IMR-90 (cell line): ENCODE data around the gene PSG2. TPM values are rescaled to one million over a fixed set of nuclear protein-coding genes. Genes with fewer than 3 reads are reported as not detected.
A peak's percentile ranks its signal among the peaks of the same experiment; 100 is the strongest.
"Not testable (repeated sequence)": the region's sequence is repeated elsewhere in the genome, so short reads cannot be mapped to it uniquely, and the experiment has no call there.

Experiments
- ATAC-seq: fragments of 200-7000 bp; cut with Tn5 transposase; 2 replicates; pipeline ENCODE4 v1.9.1; 2020; ENCODE audit warnings: low read depth, mild to moderate bottlenecking, moderate library complexity
- BruUV-seq: library from RNA; stranded (reverse); fragments of 400-500 nt; replicated peaks from 2 replicates; lab custom pipeline; 2021; lab: Mats Ljungman, UMichigan
- CTCF ChIA-PET: fragments of 300-600 bp; formaldehyde crosslinking; extraction: SDS; loops from one replicate; lab custom pipeline; 2021; ENCODE audit warnings: antibody characterized with exemption; lab: Yijun Ruan, JAX
- POLR2A ChIA-PET: fragments of 300-600 bp; sonication (Branson Sonifier 250); formaldehyde crosslinking; loops from one replicate; lab custom pipeline; 2022; ENCODE audit warnings: antibody characterized with exemption; ENCODE audit not compliant: unreplicated experiment; lab: Charles Lee
- DNase-seq: peaks from one replicate; pipeline ENCODE4 v3.0.0; 2013
- H2AFZ ChIP-seq: replicated peaks from 2 replicates; pipeline ENCODE3; 2013; ENCODE audit warnings: low read length, mild to moderate bottlenecking; ENCODE audit not compliant: poor library complexity
- H2AK5ac ChIP-seq: 2 replicates; pipeline ENCODE4 v1.6.1; 2013; ENCODE audit warnings: low read depth, low read length, inconsistent platforms
- H2AK9ac ChIP-seq: replicated peaks from 2 replicates; pipeline ENCODE3; 2013; ENCODE audit warnings: mild to moderate bottlenecking, low read depth, low read length, moderate library complexity; ENCODE audit not compliant: poor library complexity
- H2BK120ac ChIP-seq: 2 replicates; pipeline ENCODE4 v1.6.1; 2013; ENCODE audit warnings: low read depth, low read length, inconsistent platforms
- H2BK15ac ChIP-seq: 3 replicates; pipeline ENCODE4 v1.6.1; 2013; ENCODE audit warnings: low read depth, low read length, inconsistent platforms
- H2BK20ac ChIP-seq: 2 replicates; pipeline ENCODE4 v1.6.1; 2013; ENCODE audit warnings: low read depth, mild to moderate bottlenecking, inconsistent platforms, low read length, moderate library complexity
- H2BK5ac ChIP-seq: 2 replicates; pipeline ENCODE4 v1.6.1; 2013; ENCODE audit warnings: mild to moderate bottlenecking, low read depth, low read length, inconsistent platforms; ENCODE audit not compliant: poor library complexity, severe bottlenecking
- H3K14ac ChIP-seq: replicated peaks from 2 replicates; pipeline ENCODE4 v1.6.1; 2013; ENCODE audit warnings: low read depth, low read length, inconsistent platforms
- H3K18ac ChIP-seq: 2 replicates; pipeline ENCODE4 v1.6.1; 2013; ENCODE audit warnings: low read depth, low read length, control low read depth
- H3K23ac ChIP-seq: 2 replicates; pipeline ENCODE4 v1.6.1; 2013; ENCODE audit warnings: low read depth, low read length, inconsistent platforms
- H3K27ac ChIP-seq: 2 replicates; pipeline ENCODE4 v1.5.1; 2013; ENCODE audit warnings: mild to moderate bottlenecking, control low read depth, low read length; ENCODE audit not compliant: insufficient read depth
- H3K27me3 ChIP-seq: 2 replicates; pipeline ENCODE4 v1.6.1; 2013; ENCODE audit warnings: low read length; ENCODE audit not compliant: control insufficient read depth, insufficient read depth
- H3K36me3 ChIP-seq: 2 replicates; pipeline ENCODE4 v1.6.1; 2013; ENCODE audit warnings: low read length, mixed read lengths; ENCODE audit not compliant: control insufficient read depth, insufficient read depth
- H3K4ac ChIP-seq: 2 replicates; pipeline ENCODE4 v1.6.1; 2013; ENCODE audit warnings: low read depth, low read length, inconsistent platforms
- H3K4me1 ChIP-seq: 2 replicates; pipeline ENCODE4 v1.6.1; 2013; ENCODE audit warnings: low read length, mixed read lengths; ENCODE audit not compliant: control insufficient read depth, insufficient read depth
- H3K4me2 ChIP-seq: 2 replicates; pipeline ENCODE4 v1.6.1; 2013; ENCODE audit warnings: low read depth, mild to moderate bottlenecking, control low read depth, low read length, moderate library complexity
- H3K4me3 ChIP-seq: 2 replicates; pipeline ENCODE4 v1.5.1; 2013; ENCODE audit warnings: low read depth, mild to moderate bottlenecking, control low read depth, low read length, moderate library complexity; ENCODE audit not compliant: insufficient read depth
- H3K56ac ChIP-seq: 2 replicates; pipeline ENCODE4 v1.6.1; 2013; ENCODE audit warnings: low read length, inconsistent platforms; ENCODE audit not compliant: insufficient read depth; ENCODE audit errors: extremely low read depth
- H3K79me1 ChIP-seq, 2 experiments: 2 replicates each; pipeline ENCODE4 v1.6.1; 2013; ENCODE audit warnings: low read length in 2 of 2, inconsistent platforms in 1 of 2, low read depth in 1 of 2
- H3K9ac ChIP-seq: 2 replicates; pipeline ENCODE4 v1.6.1; 2013; ENCODE audit warnings: low read depth, low read length, control low read depth
- H3K9me1 ChIP-seq: 2 replicates; pipeline ENCODE4 v1.6.1; 2013; ENCODE audit warnings: low read length, inconsistent platforms; ENCODE audit not compliant: insufficient read depth
- H3K9me3 ChIP-seq: 2 replicates; pipeline ENCODE4 v1.6.1; 2013; ENCODE audit warnings: low read length; ENCODE audit not compliant: control insufficient read depth, insufficient read depth
- H4K20me1 ChIP-seq: 2 replicates; pipeline ENCODE4 v1.6.1; 2013; ENCODE audit warnings: low read length, inconsistent platforms; ENCODE audit not compliant: insufficient read depth
- H4K5ac ChIP-seq: 2 replicates; pipeline ENCODE4 v1.6.1; 2013; ENCODE audit warnings: mild to moderate bottlenecking, low read depth, low read length, control low read depth
- H4K8ac ChIP-seq, 2 experiments: 2 replicates each; pipeline ENCODE4 v1.6.1; 2013; ENCODE audit warnings: low read depth in 2 of 2, low read length in 2 of 2, control low read depth in 1 of 2, inconsistent platforms in 1 of 2
- H4K91ac ChIP-seq: 2 replicates; pipeline ENCODE4 v1.6.1; 2013; ENCODE audit warnings: low read depth, low read length, inconsistent platforms; ENCODE audit not compliant: insufficient read depth
- WGBS, 2 experiments: methylation state at CpG; one replicate each; pipeline versions ENCODE4 v1.1.5 to v1.1.7; 2013; ENCODE audit warnings: missing lambda C conversion rate in 2 of 2; ENCODE audit not compliant: insufficient read length in 1 of 2; ENCODE audit errors: extremely low coverage in 2 of 2; 5-methylcytosine and 5-hydroxymethylcytosine counted together
- dilution Hi-C: fragments of 300-500 bp; cut with HindIII; formaldehyde crosslinking; loops from one replicate; pipeline ENCODE4 v1.14.3; 2018; ENCODE audit warnings: low sequenced_read_pairs; ENCODE audit not compliant: unreplicated experiment
- in situ Hi-C: fragments of 300-500 bp; cut with MboI; formaldehyde crosslinking; loops from 3 replicates; pipeline ENCODE4 v1.14.3; 2019; ENCODE audit warnings: low sequenced_read_pairs, inconsistent platforms, mixed read lengths
- intact Hi-C: fragments of 100-400 bp; cut with micrococcal nuclease; formaldehyde crosslinking; loops from 2 replicates; pipeline ENCODE4 v1.10.0; 2022
- polyA plus RNA-seq, 3 experiments: library from polyadenylated mRNA; depleted of rRNA; stranded (reverse); fragments of >200 nt; gene quantifications; 2 replicates each; pipeline ENCODE4 v1.2.3, GENCODE V29; 2012; ENCODE audit warnings: low replicate concordance in 1 of 3
- total RNA-seq: library from RNA; depleted of rRNA; stranded (reverse); fragments of >200 nt; gene quantifications from 2 replicates; pipeline ENCODE4 v1.2.3, GENCODE V29; 2012

PSG2 gene
- total and polyA plus RNA-seq, 2 of the 4 experiments (the other 2 are of a cell fraction), result 0.18 to 0.31 TPM

DNA sequence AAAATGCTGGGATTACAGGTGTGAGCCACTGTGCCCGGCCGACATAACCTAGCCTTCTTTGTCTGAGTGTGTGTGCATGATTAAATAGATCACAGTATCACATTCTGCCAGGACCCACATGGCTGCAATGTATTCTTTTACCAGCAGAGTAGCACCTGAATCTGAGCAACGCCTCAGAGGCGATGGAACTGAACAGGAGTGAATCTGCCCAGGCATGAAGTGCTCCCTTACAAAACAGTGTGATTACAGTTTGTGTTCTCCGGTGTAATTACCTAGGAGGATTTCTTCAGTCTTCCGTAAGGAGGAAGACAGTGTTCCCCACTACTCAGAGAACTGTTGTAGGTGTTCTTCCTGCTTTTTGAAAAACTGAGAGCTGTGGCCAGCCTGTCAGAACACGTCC, 46.7 kb upstream of the PSG2 start:
- CTCF ChIA-PET, result not testable (repeated sequence)

More for the DNA sequence above, 46.7 kb upstream of the PSG2 start:
- DNase-seq, POLR2A ChIA-PET, H3K4me2 ChIP-seq, H3K9ac ChIP-seq, H3K9me3 ChIP-seq, ATAC-seq, BruUV-seq, H3K4me1 ChIP-seq, H3K27me3 ChIP-seq, H4K20me1 ChIP-seq, H3K4me3 ChIP-seq, H2AFZ ChIP-seq, intact Hi-C loops, dilution Hi-C loops, H3K36me3 ChIP-seq, H3K9me1 ChIP-seq, H3K27ac ChIP-seq, H2AK9ac ChIP-seq: not testable (repeated sequence)
- H4K91ac ChIP-seq, result peak overlapping the region; percentile 89
- peak overlapping the region; percentile 86 for H2AK5ac ChIP-seq
- peaks cover 0 to 11% of the 10 kb centered on the region in 2 experiments; a peak in 3 of 4 replicates for H3K79me1 ChIP-seq
- peak overlapping the region; percentile 46 for H3K56ac ChIP-seq
- H2BK120ac ChIP-seq, result peak overlapping the region; percentile 96
- H2BK5ac ChIP-seq, result peak overlapping the region; percentile 95
- H4K8ac ChIP-seq, result peak overlapping the region; percentile 68
- H4K5ac ChIP-seq, result peak overlapping the region; percentile 37; the same call in 1 of the 2 replicates
- 83% methylated on average over 1 of the region's 7 CpGs; no CpG with 5 or more reads in 1 of the 2 experiments for WGBS, 2 experiments
- peak overlapping the region; percentile 51; the same call in 1 of the 2 replicates for H3K23ac ChIP-seq
- H2BK15ac ChIP-seq, result peak overlapping the region; percentile 87
- in situ Hi-C loops, result loop anchor here (10.0 kb wide), 1 partner anchor 136 kb away; the partner anchor contains the start of gene PSG9
- H3K18ac ChIP-seq, result peak overlapping the region; percentile 27; the same call in 1 of the 2 replicates
- peak overlapping the region; percentile 94 for H2BK20ac ChIP-seq
- peak overlapping the region; percentile 82 for H3K4ac ChIP-seq
- peak overlapping the region; percentile 91 for H3K14ac ChIP-seq
